Right kidney (tissue), 1 donor: ENCODE measurements around the gene UBAP2.

ENCODE experiments used
- DNase-seq: peaks from one replicate; pipeline ENCODE4 v3.0.0-alpha.2; 2016

UBAP2 gene

GRCh38 chr9:33878691-33879366 is 169.9 kb downstream of the UBAP2 start:
- no peak for DNase-seq

GRCh38 chr9:33877727-33878489 is 170.8 kb downstream of the UBAP2 start:
- DNase-seq: no peak
